Activated T-cell treated with anti-CD3 and anti-CD28 coated beads, Interleukin-2, amount 50 U/mL, for 48 hours (primary cell): ENCODE results near the gene ALDH3B2.
A peak's percentile ranks its signal among the peaks of the same experiment; 100 is the strongest.
"Not testable (repeated sequence)": the region's sequence is repeated elsewhere in the genome, so short reads cannot be mapped to it uniquely, and the experiment has no call there.

ENCODE experiments used
- DNase-seq, 2 experiments: peaks; one replicate each; pipeline ENCODE4 v3.0.0-alpha.2; 2020

The ALDH3B2 gene

DNA sequence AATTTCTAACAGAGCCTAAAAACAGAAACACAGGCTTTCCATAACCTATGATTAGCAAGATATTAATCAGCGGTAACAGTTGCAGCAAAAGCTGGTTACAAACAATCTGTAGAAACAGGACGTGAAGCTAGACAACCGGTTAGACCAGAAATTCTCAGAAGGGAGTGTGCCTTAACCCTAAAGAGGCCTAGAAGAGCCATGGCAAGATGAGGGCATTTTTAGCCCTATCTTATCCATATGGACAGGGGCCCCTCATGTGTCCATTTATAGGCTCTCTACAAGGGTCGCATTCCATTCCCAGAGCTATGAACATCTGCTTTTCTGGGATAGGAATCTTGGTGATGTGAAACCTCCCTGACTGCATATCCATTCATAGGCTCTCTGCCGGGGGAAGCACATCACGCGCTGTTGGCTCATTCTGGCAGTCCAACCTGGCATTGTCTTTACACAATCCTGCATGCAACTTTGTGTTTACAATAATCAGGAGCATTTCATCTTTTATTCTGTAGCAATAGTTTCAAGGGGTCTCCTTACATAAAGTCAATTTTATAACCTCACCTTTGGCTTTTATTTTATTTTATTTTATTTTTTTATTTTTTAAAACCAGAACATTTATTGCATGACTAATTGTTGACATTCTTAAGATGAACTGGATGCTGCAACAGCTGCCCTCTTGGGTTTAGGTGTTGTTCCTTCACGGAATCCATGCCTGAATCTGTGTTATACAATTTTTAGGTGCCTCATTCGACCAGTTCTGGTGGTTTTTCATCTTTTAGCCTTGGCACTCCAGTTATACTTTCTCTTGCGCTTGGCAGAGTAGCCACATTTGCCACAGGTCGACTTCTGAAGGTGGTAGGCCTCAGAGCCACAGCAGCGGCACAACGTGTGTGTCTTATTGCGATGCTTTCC is 8.0 kb upstream of the ALDH3B2 start:
- not testable (repeated sequence) for DNase-seq

DNA sequence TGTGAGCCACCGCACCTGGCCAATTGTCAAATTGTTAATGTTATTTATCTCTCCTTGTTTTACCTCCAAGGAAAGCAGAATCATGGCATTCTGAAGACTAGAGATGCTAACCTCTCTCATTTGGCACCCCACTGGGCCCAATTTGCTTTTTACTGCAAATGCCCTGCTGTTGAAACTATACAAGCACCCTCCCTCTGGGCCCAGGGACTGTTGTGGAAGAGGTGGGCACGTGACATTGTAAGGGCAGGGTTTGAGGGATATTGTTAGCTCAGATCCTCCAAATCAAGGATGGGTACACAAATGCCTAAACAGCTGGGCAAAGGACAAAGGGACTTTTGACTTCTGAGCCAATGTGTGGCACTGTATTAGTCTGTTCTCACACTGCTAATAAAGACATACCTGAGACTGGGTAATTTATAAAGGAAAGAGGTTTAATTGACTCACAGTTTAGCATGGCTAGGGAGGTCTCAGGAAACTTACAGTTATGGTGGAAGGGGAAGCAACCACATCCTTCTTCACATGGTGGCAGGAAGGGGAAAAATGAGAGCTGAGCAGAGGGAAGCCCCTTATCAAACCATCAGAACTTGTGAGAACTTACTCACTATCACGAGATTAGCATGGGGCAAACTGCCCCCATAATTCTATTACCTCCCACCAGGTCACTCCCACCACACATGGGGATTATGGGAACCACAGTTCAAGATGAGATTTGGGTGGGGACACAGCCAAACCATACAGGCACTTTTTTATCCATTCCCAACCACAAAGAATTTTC is 6.5 kb upstream of the ALDH3B2 start:
- DNase-seq = no peak

DNA sequence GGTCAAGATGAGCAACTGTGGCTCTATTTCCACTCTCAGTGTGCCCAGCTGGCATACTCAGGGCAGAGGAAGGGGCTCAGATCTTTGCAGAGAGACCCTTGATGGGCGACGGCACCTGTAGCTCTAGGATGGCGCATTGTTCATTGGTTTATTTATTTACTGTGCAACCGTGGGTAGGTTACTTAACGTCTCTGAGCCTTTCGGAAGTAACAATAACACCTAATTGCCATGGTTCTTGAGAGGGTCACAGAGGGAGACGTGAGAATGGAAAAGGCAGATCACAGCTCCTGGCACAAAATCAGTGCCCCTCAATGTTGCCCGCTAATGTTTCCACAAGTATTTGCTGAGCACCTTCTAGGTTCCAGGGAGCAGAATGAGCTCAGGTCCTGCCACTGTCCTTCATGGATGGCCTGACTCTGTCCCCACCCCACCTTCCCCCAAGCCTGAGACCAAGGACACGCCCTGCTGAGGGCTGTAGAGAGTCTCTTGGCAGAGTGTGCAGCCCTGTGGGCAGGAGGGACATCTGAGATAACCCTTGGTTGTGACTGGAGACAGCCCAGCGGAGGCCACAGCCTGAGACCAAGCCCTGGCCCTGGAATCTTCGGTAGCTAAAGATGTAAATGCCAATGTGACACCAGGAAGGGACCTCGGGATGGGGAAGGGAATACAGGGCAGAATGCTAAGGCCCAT is 780 bp upstream of the ALDH3B2 start:
- no peak for DNase-seq

DNA sequence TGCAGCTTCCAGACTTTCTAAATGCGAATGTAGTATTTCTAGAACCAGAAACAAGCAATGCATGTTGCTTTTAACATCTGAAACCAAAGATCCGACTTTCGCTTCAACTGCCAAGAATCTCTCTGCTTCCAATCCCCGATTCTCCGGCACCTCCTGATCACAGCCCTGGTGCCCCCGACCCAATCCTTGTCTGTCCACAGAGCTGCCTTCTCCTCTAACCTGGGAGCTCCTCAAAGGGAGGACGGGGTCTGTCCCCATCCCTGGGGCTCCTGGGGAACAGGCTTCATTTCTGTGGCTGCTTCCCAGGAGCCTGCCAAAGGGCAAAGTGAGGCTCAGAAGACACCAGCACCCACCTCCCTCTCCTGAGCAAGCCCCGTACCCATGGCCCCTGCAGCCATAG is 521 bp downstream of the ALDH3B2 start:
- no peak for DNase-seq

DNA sequence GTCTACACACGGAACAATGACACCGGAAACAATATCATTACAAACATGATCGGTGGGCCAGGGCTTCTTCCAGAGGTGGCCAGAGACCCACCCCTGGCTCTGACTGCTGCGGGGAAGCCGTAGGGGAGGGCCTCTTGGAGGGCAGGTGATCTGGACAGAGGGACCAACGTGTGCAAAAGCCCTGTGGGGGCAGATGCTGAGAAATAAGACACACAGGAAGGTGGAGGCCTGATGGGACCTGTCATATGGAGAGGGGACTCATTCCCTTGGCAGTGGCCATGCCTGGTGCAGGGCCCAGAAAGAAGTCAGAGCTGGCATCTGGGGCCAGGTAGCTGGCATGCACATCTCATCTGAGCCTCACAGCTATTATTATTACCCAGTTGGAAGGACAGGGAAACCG is 1.1 kb downstream of the ALDH3B2 start:
- no peak for DNase-seq

DNA sequence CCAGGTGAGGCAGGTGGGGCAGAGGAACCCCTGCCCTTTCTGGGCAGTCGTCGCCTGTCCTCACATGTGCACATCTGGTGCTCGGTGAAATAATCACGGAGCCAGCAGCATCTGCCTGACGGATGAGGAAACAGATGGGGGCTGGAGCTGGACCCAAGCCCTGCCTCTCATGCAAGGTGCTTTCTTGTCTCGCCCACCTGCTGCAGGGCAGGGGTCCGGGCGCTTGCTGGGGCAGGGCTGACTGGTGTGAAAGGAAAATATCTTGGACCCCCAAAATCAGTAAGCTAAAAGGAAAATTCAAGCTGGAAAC is 3.3 kb downstream of the ALDH3B2 start:
- peak in 1 of 2 experiments; percentile 11 for DNase-seq

DNA sequence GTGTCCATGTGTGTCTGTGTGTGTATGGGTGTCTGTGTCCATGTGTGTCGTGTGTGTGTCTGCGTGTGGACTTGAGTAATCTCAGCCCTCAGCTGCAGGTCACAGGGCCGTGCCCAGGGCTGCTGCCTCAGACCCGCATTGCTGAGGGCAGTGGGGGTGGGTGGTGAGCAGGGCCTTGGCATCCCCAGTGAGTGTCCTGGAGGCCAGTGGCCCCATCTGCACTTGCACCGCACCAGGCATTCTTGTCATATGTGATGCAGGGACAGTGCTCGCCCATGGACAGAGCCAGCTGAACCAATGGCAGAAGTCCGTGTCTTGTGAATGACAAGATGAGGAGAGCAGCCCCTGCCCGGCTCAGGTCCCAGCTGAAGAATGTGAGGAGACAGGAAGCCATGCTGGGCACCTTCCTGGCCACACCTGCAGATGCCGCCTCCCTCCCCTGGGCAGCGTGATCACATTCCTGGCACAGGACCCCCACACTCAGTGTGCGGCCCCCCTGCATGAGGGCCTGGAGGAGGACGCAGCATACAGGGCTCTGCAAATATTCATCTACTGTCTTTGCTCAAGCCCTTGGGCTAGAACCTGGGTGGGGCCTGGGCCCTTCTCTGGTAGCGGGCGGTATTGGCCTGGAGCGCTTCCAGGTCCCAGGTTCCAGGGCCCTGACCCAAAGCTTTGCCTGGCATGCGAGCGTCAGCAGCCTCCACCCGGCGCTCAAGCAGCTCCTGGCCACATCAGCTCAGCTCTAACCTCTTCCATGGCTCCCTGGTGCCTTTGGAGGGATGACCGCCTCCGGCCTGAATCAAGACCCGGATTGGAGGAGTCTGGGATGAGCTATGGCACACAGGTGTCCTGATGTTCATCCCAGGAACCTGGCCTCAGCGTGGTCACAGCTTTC is 3.9 kb downstream of the ALDH3B2 start:
- peak in 1 of 2 experiments; percentile 10 for DNase-seq

DNA sequence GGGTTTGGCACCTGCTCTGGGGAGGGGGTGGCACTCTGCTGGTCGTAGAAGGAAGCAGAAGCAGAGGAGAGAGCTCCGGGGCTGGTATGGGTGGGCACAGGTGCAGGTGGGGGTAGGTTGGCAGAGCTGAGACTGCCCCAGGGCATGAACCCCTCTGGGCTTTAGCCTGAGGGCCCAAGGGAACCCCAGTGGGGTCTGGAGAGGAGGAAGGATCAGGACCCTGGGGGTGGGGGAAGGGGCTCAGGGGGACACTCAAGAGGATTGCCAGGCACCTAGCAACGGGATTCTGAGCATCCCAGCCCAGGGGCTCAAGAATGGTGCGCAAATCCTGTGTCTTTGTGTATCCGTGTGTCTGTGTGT is 6.3 kb downstream of the ALDH3B2 start:
- peak in 1 of 2 experiments; percentile 14 for DNase-seq

DNA sequence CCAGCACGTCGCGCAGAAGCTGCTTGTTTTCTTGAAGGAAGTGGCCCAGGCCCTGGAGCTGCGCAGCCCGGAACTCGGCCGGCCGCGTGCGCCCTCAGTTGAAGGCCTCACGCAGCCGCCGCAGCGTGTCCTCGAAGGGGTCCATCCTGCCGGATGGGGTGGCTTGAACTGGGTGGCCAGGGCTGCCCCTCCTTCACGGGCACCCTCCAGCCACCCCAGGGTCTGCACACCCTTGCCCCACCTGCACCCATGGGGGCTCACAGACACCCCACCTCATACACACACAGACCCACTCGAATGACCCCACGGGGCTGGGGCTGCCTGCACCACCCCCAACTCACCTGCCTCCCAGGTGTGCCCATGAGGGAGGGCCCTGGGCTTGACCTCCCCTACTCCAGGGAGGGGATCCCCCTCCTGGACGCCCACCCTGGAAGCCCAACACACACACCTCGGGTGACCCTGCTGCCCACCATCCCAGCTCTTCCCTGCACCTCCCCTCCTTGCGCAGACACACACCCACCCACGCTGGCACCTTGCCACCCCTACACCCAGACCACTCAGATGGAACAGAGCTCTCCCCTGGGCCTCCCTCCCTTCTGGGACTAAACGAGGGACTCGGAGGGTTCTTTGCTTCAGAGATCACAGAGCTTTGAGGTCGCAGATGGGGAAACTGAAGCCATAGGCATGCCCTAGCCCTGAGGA is 6.8 kb downstream of the ALDH3B2 start:
- DNase-seq = no peak

DNA sequence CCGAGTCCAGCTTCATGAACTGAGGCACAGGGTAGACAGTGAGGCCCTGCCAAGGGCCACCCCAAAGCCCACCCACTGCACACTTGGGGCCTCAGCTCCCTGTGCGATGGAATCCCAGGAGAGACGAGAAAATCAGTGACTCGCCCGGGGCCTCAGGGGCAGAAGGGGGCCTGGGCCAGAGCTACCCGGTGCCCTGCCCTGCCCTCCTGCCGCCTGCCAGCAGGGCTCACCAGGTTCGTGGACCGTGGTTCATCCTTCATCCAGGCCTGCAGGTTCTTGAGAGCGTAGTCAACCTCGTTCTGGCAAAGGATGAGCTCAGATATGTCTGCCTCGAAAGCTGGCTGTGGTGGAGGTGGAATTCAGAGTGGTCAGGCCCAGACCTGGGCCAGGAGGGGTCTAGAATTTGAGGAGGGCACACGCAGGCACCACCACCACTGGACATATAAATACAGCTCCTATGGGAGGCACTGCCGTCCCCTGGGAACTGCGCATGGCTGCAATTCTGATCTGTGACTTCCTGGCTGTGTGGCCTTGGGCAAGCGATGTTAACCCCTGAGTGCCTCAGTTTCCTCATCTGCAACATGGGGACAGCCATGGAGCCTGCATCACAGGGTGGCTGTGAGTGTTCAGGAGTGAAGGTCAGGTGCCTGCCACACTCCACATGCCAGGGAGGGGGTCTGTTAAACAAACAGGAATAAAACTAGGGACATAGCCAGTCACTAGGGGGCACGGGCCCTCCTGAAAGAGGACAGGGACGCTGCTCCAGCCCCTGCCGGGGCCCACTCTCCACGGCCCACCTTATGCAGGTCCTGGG is 7.5 kb downstream of the ALDH3B2 start:
- DNase-seq = peak in 1 of 2 experiments; percentile 13

DNA sequence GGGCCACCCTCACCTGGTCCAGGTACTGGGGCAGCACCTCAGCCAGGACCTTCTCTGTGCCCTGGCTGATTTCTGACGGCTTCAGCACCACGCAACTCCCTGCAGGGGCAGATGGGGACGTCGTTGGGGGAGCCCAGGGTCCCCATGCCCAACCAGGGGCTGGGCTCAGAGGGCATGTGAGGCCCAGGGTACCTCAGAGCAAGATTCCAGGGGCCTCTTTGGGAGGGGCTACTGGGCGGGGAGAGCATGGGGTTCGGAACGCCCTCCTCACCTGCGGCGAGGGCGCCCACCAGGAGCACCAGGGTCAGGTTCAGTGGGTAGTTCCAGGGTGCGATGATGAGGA is 8.1 kb downstream of the ALDH3B2 start:
- no peak for DNase-seq

DNA sequence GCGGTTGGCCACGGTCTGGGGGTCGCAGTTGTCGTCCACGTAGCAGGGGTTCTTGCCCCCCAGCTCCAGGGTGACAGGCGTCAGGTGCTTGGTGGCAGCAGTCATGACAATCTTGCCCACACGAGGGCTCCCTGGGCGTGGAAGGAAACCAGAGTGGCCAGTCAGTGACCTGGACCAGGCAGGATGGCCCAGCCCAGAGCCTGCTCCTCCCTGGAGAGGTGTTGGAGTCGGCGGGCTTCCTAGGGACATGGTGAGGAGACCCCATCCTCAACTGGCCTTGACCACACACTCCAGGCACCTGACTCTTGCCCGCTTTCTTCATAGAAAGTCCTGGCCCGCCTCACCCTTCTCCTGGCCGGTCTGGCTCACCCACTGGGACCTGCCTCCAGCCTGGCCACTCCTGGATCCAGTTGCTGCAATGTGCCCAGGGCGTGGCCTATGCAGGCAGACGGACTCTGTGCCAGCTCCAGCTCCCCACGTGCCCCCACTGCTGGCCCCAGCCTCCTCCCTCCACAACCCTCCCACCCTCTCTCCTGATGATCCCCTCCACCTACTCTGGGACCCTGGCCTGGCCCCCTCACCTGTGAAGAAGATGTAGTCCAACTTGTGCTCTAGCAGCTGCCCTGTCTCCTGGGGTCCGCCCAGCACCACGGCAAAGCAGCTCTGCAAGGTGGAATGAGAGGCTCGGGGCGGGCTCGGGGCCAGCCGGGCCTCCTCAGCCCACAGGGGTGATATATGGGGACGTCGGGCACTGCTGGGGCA is 8.7 kb downstream of the ALDH3B2 start:
- peak in 1 of 2 experiments; percentile 13 for DNase-seq

DNA sequence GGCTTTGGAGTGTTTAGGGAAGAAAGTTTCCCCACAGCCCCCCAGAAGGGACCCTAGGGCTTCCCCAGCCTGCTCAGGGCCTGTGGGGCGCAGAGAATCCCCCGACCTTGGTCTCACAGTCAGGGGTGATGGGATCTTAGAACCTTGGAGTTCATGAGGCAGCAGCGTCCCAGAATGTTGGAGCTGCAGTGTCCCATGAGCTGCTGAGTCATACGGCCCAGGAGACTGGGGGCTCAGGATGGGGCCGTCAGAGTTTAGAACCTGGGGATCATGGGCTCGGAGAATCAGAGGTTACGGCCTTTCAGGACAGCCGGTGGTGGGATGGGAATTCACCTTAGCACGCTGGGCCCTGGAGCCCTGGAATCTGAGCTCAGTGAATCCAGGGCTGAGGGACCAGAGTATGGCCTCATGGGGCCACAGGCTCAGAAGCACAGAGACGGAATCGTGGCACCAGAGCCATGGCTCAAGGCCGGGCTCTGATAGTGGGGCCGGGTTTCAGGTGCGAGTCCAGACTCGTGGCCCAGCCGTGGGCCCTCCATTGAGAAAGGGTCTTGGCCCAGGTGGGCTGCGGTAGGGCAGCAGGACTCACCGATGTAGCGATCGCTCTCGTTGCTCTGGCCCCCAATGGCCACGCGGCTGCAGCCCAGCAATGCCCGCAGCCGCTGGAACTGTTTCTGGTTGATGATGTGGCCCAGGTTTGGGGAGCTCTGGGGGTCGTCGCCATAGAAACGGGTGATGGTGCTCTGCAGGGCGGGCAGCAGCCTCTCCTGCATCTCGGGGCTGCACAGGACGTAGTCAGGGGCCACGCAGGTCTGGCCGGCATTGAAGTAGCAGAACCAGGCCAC is 9.5 kb downstream of the ALDH3B2 start:
- DNase-seq = peak in 1 of 2 experiments; percentile 6

DNA sequence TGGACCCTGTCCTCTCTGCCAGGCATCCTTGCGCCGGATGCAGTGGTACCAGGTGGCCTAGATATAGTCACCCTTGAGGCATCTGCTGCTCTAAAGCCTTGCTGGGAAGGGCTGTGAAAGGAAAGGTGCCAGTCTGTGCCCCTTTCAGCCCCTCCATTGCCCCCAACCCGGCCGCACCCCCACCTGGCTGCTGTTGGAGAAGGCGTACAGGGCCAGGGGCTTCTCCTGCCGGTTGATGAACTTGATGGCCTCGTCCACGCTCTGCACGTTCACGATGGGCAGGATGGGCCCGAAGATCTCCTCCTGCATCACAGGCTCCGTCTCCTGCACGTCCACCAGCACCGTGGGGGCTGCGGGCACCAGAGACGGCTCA is 10.2 kb downstream of the ALDH3B2 start:
- no peak for DNase-seq

DNA sequence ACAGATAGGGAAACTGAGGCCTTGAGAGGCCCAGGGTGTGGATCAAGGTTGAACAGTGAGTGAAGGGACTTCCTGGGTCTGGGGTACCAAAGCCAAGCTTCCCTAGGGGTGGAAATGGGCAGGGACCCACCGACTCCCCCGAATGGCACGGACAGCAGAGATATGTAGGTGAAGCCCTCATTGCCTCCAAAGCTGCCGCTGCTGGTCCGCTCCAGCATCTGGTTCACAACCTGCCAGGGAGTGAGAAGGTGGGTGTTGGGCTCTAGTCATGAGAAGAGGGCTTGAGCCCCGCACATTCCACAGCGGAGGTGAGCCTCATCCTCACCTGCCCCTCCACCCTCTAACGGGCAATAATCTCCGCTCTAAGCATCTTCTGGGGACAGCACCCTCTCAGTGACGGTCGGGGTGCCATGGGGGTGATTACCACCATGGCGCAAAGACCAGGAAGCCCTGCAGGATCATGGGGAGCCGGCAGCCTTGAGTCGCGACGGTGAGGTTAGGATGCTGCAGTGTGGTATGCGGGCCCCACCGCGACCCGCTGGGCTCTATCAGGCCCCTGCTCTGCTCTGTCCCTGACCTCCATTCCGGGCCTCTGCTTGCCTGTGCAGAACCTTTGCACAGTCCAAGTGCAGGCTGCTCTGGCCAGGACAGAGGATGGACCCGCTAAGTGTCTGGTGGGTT is 10.8 kb downstream of the ALDH3B2 start:
- no peak for DNase-seq

DNA sequence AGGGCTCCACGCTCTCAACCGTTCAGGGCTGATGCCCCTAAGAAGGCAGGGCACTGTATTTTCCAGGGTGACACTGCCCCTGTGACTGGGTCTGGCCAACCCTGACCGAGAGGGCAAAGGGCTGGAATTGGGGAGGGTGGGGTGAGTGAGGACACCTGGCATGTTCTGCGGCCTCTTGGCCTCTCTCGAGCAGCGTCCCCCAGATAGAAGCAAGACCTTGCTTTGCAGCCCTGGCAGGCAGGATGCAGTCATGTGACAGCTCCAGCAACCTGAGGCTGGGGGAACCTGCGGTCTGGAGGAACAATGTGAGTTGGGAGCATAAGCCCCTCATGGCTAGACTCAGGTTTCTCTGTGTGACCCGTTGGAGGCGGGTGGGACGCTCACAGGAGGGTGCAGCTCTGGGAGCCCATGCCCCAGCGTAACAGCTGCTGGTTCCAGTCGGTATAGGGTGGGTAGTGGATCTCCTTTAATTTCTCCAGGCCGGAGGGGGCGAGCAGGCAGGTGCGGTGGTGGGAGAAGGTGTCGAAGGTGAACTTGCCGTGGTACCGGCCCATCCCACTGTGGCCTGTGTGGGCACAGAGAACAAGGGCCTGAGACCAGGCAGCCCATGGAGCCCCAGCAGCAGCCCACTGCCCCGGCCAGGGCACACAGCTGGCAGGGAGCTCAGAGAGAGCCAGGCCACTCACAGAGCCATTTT is 11.4 kb downstream of the ALDH3B2 start:
- no peak for DNase-seq

DNA sequence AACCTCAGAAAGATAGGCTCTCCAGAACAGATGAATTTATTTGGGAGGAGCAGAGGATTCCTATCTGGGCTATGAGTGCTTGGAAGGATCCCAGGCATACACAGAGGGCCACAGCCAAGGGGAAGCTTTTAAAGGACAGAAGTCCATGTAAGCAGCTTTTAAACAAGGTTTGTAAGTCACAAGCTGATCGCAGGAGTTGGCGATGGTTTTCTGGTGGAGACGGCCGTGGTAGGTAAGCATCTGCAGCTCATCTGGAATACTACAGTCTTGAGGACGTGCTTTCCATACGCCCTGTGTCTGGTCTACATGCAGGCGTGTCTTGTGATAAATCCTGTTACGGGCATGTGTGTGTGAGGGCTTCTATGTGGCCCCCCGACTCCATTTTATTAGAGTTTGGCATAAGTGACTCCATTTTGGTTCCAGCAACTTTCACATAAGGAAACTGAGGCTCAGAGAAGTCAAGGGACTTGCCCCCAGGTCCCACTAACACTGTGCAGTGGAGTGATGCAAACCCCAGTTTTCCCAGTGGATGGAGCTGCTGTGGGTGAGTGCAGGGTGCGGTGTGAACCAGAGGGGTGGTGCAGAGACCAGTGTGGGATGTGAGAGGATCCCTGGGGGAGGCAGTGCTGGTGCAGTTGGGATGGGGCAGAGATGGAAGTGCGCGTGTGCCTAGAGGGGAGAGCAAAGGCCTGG is 12.1 kb downstream of the ALDH3B2 start:
- DNase-seq = peak in 1 of 2 experiments; percentile 7
